Caco-2 (cell line): ENCODE data around the gene HK2. TPM values are rescaled to one million over a fixed set of nuclear protein-coding genes. Genes with fewer than 3 reads are reported as not detected.

ENCODE experiments used
- BruUV-seq: library from RNA; stranded (reverse); fragments of 400-500 nt; replicated peaks from 2 replicates; lab custom pipeline; 2021; lab: Mats Ljungman, UMichigan
- CTCF ChIA-PET: fragments of 300-600 bp; sonication (Branson Sonifier 250); formaldehyde crosslinking; loops from one replicate; lab custom pipeline; 2022; ENCODE audit warnings: antibody characterized with exemption; lab: Charles Lee
- POLR2A ChIA-PET: fragments of 300-600 bp; sonication (Branson Sonifier 250); formaldehyde crosslinking; loops from one replicate; lab custom pipeline; 2022; ENCODE audit warnings: antibody characterized with exemption; lab: Charles Lee
- DNase-seq, 2 experiments: peaks; one replicate each; pipeline versions ENCODE4 v3.0.0 to v3.0.0-alpha.2; 2020 to 2022
- H3K27me3 ChIP-seq: replicated peaks from 2 replicates; pipeline ENCODE4 v1.6.0; 2011; ENCODE audit warnings: low read length; ENCODE audit not compliant: control insufficient read depth, insufficient read depth
- H3K36me3 ChIP-seq: 2 replicates; pipeline ENCODE4 v1.5.1; 2011; ENCODE audit warnings: low read length; ENCODE audit not compliant: control insufficient read depth, insufficient read depth
- H3K4me1 ChIP-seq: fragments of 250-450 bp; sonication (Bioruptor Pico); 2 replicates; pipeline ENCODE4 v1.5.1; 2020; ENCODE audit warnings: mild to moderate bottlenecking
- H3K4me3 ChIP-seq: 2 replicates; pipeline ENCODE4 v1.5.1; 2011; ENCODE audit warnings: low read depth, mild to moderate bottlenecking, control low read depth, low read length
- H3K9me3 ChIP-seq: fragments of 250-450 bp; sonication (Bioruptor Pico); 2 replicates; pipeline ENCODE4 v1.5.1; 2020; ENCODE audit warnings: mild to moderate bottlenecking, moderate library complexity
- H3K27ac Mint-ChIP-seq: one replicate; pipeline ENCODE4 v1.8.0; 2022; ENCODE audit warnings: mixed read lengths; ENCODE audit not compliant: unreplicated experiment
- H3K27me3 Mint-ChIP-seq: one replicate; pipeline ENCODE4 v1.8.0; 2022; ENCODE audit warnings: mixed read lengths; ENCODE audit not compliant: insufficient read depth, unreplicated experiment
- H3K36me3 Mint-ChIP-seq: one replicate; pipeline ENCODE4 v1.8.0; 2022; ENCODE audit warnings: mild to moderate bottlenecking, mixed read lengths; ENCODE audit not compliant: insufficient read depth, unreplicated experiment
- H3K4me1 Mint-ChIP-seq: one replicate; pipeline ENCODE4 v1.8.0; 2022; ENCODE audit warnings: low read depth, mixed read lengths; ENCODE audit not compliant: unreplicated experiment
- H3K4me3 Mint-ChIP-seq: one replicate; pipeline ENCODE4 v1.8.0; 2022; ENCODE audit warnings: mild to moderate bottlenecking, moderate library complexity, mixed read lengths; ENCODE audit not compliant: unreplicated experiment
- H3K9me3 Mint-ChIP-seq: one replicate; pipeline ENCODE4 v1.8.0; 2022; ENCODE audit warnings: mixed read lengths; ENCODE audit not compliant: unreplicated experiment
- CTCF ChIP-seq, 2 experiments: fragments of 200-600 bp in 1 of 2; IDR thresholded peaks; 1 replicate in 1 of 2; 2 replicates in 1 of 2; pipeline versions ENCODE4 v1.5.1 to v1.8.0; 2011 to 2022; ENCODE audit warnings: antibody characterized with exemption in 1 of 2, control low read depth in 1 of 2, inconsistent platforms in 1 of 2, low read depth in 1 of 2, low read length in 1 of 2, mild to moderate bottlenecking in 1 of 2, moderate library complexity in 1 of 2; ENCODE audit not compliant: insufficient read depth in 1 of 2, severe bottlenecking in 1 of 2, unreplicated experiment in 1 of 2
- intact Hi-C: fragments of 100-400 bp; cut with micrococcal nuclease; formaldehyde crosslinking; loops from one replicate; pipeline ENCODE4 v1.10.0; 2022; ENCODE audit not compliant: unreplicated experiment
- total RNA-seq: library from RNA; stranded (reverse); gene quantifications from 2 replicates; pipeline ENCODE4 v1.2.3, GENCODE V29; 2022

HK2 gene
- total RNA-seq, 1 experiment from 2014 or later, result 19.9 TPM

- Mint-ChIP-seq H3K4me1 (peaks cover 24% of the 10 kb centered on the region), H3K9me3 (no peaks in the 10 kb centered on the region), H3K36me3 (peaks cover 6% of the 10 kb centered on the region), H3K27ac (no peak overlapping the region), H3K27me3 (no peaks in the 10 kb centered on the region), H3K4me3 (no peak overlapping the region)
- CTCF ChIA-PET, result no interaction called here
- H3K4me3 ChIP-seq, result no peak overlapping the region
- no peaks in the 10 kb centered on the region for H3K9me3 ChIP-seq
- POLR2A ChIA-PET, result no interaction called here
- DNase-seq, result no peak
- H3K36me3 ChIP-seq, result no peaks in the 10 kb centered on the region; the same call in 1 of the 2 replicates
- no TSS peak for BruUV-seq
- H3K4me1 ChIP-seq, result peaks cover 21% of the 10 kb centered on the region
- H3K27me3 ChIP-seq, result no peaks in the 10 kb centered on the region
- TF ChIP-seq CTCF (IDR thresholded peaks at IDR 0.05; ENCODE audit: insufficient read depth in 1 of 2, low read depth in 1 of 2, low read length in 1 of 2, severe bottlenecking in 1 of 2, unreplicated experiment in 1 of 2), result no peak
- intact Hi-C loops, result no loop called here
Observed at GRCh38 chr2:74871414-74871813, 37.5 kb downstream of the HK2 start.

- POLR2A ChIA-PET, result no interaction called here
- Histone ChIP-seq H3K27me3 (no peaks in the 10 kb centered on the region), H3K36me3 (no peaks in the 10 kb centered on the region; the same call in none of the 2 replicates), H3K4me3 (no peak overlapping the region), H3K4me1 (peaks cover 14% of the 10 kb centered on the region), H3K9me3 (no peaks in the 10 kb centered on the region)
- H3K9me3 Mint-ChIP-seq, result no peaks in the 10 kb centered on the region
- DNase-seq, result no peak
- BruUV-seq, result no TSS peak
- intact Hi-C loops, result no loop called here
- no peak for TF ChIP-seq CTCF (IDR thresholded peaks at IDR 0.05; ENCODE audit: insufficient read depth in 1 of 2, low read depth in 1 of 2, low read length in 1 of 2, severe bottlenecking in 1 of 2, unreplicated experiment in 1 of 2)
- H3K27me3 Mint-ChIP-seq, result no peaks in the 10 kb centered on the region
- CTCF ChIA-PET, result no interaction called here
- peaks cover 7% of the 10 kb centered on the region for H3K36me3 Mint-ChIP-seq
- no peak overlapping the region for H3K4me3 Mint-ChIP-seq
- H3K4me1 Mint-ChIP-seq, result peaks cover 14% of the 10 kb centered on the region
- no peak overlapping the region for H3K27ac Mint-ChIP-seq
Observed at GRCh38 chr2:74872389-74872836, 38.5 kb downstream of the HK2 start.

GRCh38 chr2:74873012-74873665 is 39.2 kb downstream of the HK2 start:
- Mint-ChIP-seq H3K27me3 (no peaks in the 10 kb centered on the region), H3K9me3 (no peaks in the 10 kb centered on the region), H3K27ac (no peak overlapping the region), H3K36me3 (peaks cover 7% of the 10 kb centered on the region), H3K4me3 (no peak overlapping the region), H3K4me1 (peaks cover 8% of the 10 kb centered on the region)
- ChIA-PET CTCF (interaction anchor here (0.7 kb wide), 1 partner anchor 49 kb away, joined by 6 read pairs; no protein-coding TSS in a partner anchor), POLR2A (no interaction called here)
- DNase-seq, result no peak
- BruUV-seq, result no TSS peak
- H3K4me3 ChIP-seq, result no peak overlapping the region
- intact Hi-C loops, result no loop called here
- no peaks in the 10 kb centered on the region for H3K9me3 ChIP-seq
- no peak for TF ChIP-seq CTCF (IDR thresholded peaks at IDR 0.05; ENCODE audit: insufficient read depth in 1 of 2, low read depth in 1 of 2, low read length in 1 of 2, severe bottlenecking in 1 of 2, unreplicated experiment in 1 of 2)
- H3K36me3 ChIP-seq, result no peaks in the 10 kb centered on the region; the same call in none of the 2 replicates
- H3K4me1 ChIP-seq, result peaks cover 7% of the 10 kb centered on the region
- no peaks in the 10 kb centered on the region for H3K27me3 ChIP-seq
